GM21576 (cell line): Measurements from ENCODE around the gene KCTD7.
"Not testable (repeated sequence)": the region's sequence is repeated elsewhere in the genome, so short reads cannot be mapped to it uniquely, and the experiment has no call there.

Source experiments
- ATAC-seq: cut with Tn5 transposase; IDR thresholded peaks from one replicate; pipeline ENCODE4 v1.9.1; 2021; ENCODE audit warnings: mild to moderate bottlenecking, moderate library complexity; ENCODE audit not compliant: unreplicated experiment

KCTD7 gene

GRCh38 chr7:66679633-66680244 lies 51.1 kb downstream of the KCTD7 start:
- no peak for ATAC-seq

GRCh38 chr7:66681491-66682349 lies 53.0 kb downstream of the KCTD7 start:
- ATAC-seq = peak; percentile 93

GRCh38 chr7:66682350-66683093 lies 53.8 kb downstream of the KCTD7 start:
- ATAC-seq = peak; percentile 19

- ATAC-seq = not testable (repeated sequence)
These were observed 54.6 kb downstream of the KCTD7 start for GRCh38 chr7:66683094-66683769.

GRCh38 chr7:66683770-66684123 lies 55.1 kb downstream of the KCTD7 start:
- ATAC-seq = no peak

- not testable (repeated sequence) for ATAC-seq
These were observed 57.0 kb downstream of the KCTD7 start for GRCh38 chr7:66685663-66686062.

- ATAC-seq = no peak
These were observed 58.5 kb downstream of the KCTD7 start for GRCh38 chr7:66687186-66687585.

- not testable (repeated sequence) for ATAC-seq
These were observed 59.0 kb downstream of the KCTD7 start for GRCh38 chr7:66687672-66688071.

- ATAC-seq = no peak
These were observed 60.4 kb downstream of the KCTD7 start for GRCh38 chr7:66689081-66689480.

- no peak for ATAC-seq
These were observed 64.7 kb downstream of the KCTD7 start for GRCh38 chr7:66693331-66693730.
